Panc1 (cell line): ENCODE data around the gene AOAH. TPM values are rescaled to one million over a fixed set of nuclear protein-coding genes. Genes with fewer than 3 reads are reported as not detected.
A peak's percentile ranks its signal among the peaks of the same experiment; 100 is the strongest.

Source experiments
- ATAC-seq: fragments of 200-7000 bp; cut with Tn5 transposase; 2 replicates; pipeline ENCODE4 v1.9.1; 2020; ENCODE audit warnings: mild to moderate bottlenecking, moderate library complexity
- BruUV-seq: library from RNA; stranded (reverse); fragments of 400-500 nt; replicated peaks from 2 replicates; lab custom pipeline; 2021; lab: Mats Ljungman, UMichigan
- CTCF ChIA-PET: fragments of 300-600 bp; sonication (Branson Sonifier 250); formaldehyde crosslinking; loops from one replicate; lab custom pipeline; 2022; ENCODE audit warnings: antibody characterized with exemption; lab: Charles Lee
- POLR2A ChIA-PET: fragments of 300-600 bp; sonication (Branson Sonifier 250); formaldehyde crosslinking; loops from one replicate; lab custom pipeline; 2022; ENCODE audit warnings: antibody characterized with exemption; lab: Charles Lee
- DNase-seq: peaks from one replicate; pipeline ENCODE4 v3.0.0-alpha.2; 2010; ENCODE audit warnings: low read depth, low spot score
- H3K27ac ChIP-seq: 2 replicates; pipeline ENCODE4 v1.5.1; 2011; ENCODE audit warnings: mild to moderate bottlenecking, low read length, inconsistent platforms
- H3K27me3 ChIP-seq: fragments of 200-500 bp; sonication (Bioruptor generic); 2 replicates; pipeline ENCODE4 v1.6.0; 2014; ENCODE audit warnings: low read length, inconsistent platforms; ENCODE audit not compliant: control insufficient read depth, insufficient read depth
- H3K36me3 ChIP-seq: fragments of 200-500 bp; sonication (Bioruptor generic); 2 replicates; pipeline ENCODE4 v1.5.1; 2014; ENCODE audit warnings: inconsistent platforms, mild to moderate bottlenecking, low read length, moderate library complexity; ENCODE audit not compliant: control insufficient read depth, insufficient read depth
- H3K4me1 ChIP-seq: 2 replicates; pipeline ENCODE4 v1.5.1; 2011; ENCODE audit warnings: inconsistent platforms, mild to moderate bottlenecking, low read length, moderate library complexity; ENCODE audit not compliant: control insufficient read depth, insufficient read depth
- H3K4me3 ChIP-seq, 2 experiments: 2 replicates each; pipeline ENCODE4 v1.5.1; 2011 to 2012; ENCODE audit warnings: low read depth in 2 of 2, low read length in 2 of 2, mild to moderate bottlenecking in 2 of 2, inconsistent platforms in 1 of 2, moderate library complexity in 1 of 2
- H3K9me3 ChIP-seq: fragments of 200-500 bp; sonication (Bioruptor generic); 2 replicates; pipeline ENCODE4 v1.5.1; 2014; ENCODE audit warnings: low read depth, mild to moderate bottlenecking, inconsistent platforms, low read length, moderate library complexity; ENCODE audit not compliant: control insufficient read depth, insufficient read depth
- CTCF ChIP-seq: fragments of 450-650 bp; IDR thresholded peaks from 2 replicates; pipeline ENCODE4 v1.5.1; 2017; ENCODE audit warnings: mild to moderate bottlenecking
- POLR2AphosphoS5 ChIP-seq: IDR thresholded peaks from 2 replicates; pipeline ENCODE4 v1.6.1; 2012; ENCODE audit warnings: mild to moderate bottlenecking, low read depth, low read length, moderate library complexity
- REST ChIP-seq, 2 experiments: IDR thresholded peaks; 2 replicates each; pipeline ENCODE4 v1.6.1; 2011 to 2012; ENCODE audit warnings: low read depth in 2 of 2, control low read depth in 1 of 2, low read length in 1 of 2, mild to moderate bottlenecking in 1 of 2, moderate library complexity in 1 of 2; ENCODE audit not compliant: insufficient read depth in 1 of 2
- SIN3A ChIP-seq: IDR thresholded peaks from 2 replicates; pipeline ENCODE4 v1.6.1; 2012; ENCODE audit warnings: low read depth, mild to moderate bottlenecking, low read length, moderate library complexity, borderline replicate concordance; ENCODE audit not compliant: insufficient read depth
- TCF7L2 ChIP-seq: IDR thresholded peaks from 2 replicates; pipeline ENCODE4 v1.6.1; 2011; ENCODE audit warnings: mild to moderate bottlenecking, low read depth, low read length, inconsistent platforms
- in situ Hi-C: cut with HindIII; loops from 2 replicates; pipeline ENCODE4 v1.10.0; 2016; ENCODE audit warnings: low sequenced_read_pairs, low pct_unique_long_range_greater_than_20kb
- intact Hi-C: fragments of 100-400 bp; cut with micrococcal nuclease; formaldehyde crosslinking; loops from one replicate; pipeline ENCODE4 v1.10.0; 2022; ENCODE audit not compliant: unreplicated experiment
- total RNA-seq: library from RNA; stranded (reverse); gene quantifications from one replicate; pipeline ENCODE4 v1.2.1, GENCODE V29; 2021; ENCODE audit not compliant: unreplicated experiment

Gene AOAH
- total RNA-seq, 1 experiment from 2014 or later = 0.31 TPM

- Histone ChIP-seq H3K27me3 (no peaks in the 10 kb centered on the region), H3K27ac (no peak overlapping the region), H3K4me1 (no peaks in the 10 kb centered on the region), H3K9me3 (peaks cover 4% of the 10 kb centered on the region; the same call in 1 of the 2 replicates), H3K4me3 (no peak overlapping the region), H3K36me3 (no peaks in the 10 kb centered on the region)
- ChIA-PET POLR2A (no interaction called here), CTCF (no interaction called here)
- intact Hi-C loops = no loop called here
- no peak for DNase-seq
- ATAC-seq = no peak
- TF ChIP-seq TCF7L2 (no peak), CTCF (no peak), POLR2AphosphoS5 (no peak), REST (IDR thresholded peaks at IDR 0.05; ENCODE audit: insufficient read depth in 1 of 2, low read depth in 2 of 2, low read length in 1 of 2) (no peak), SIN3A (no peak)
- in situ Hi-C loops = no loop called here
- no TSS peak for BruUV-seq
These were observed 14.0 kb downstream of the AOAH start for GRCh38 chr7:36710186-36710791.

GRCh38 chr7:36708767-36709166, 15.5 kb downstream of the AOAH start:
- intact Hi-C loops = no loop called here
- no peak for ATAC-seq

More at GRCh38 chr7:36708767-36709166, 15.5 kb downstream of the AOAH start:
- Histone ChIP-seq H3K27me3 (no peaks in the 10 kb centered on the region), H3K36me3 (no peaks in the 10 kb centered on the region), H3K9me3 (peaks cover 4% of the 10 kb centered on the region; the same call in 1 of the 2 replicates), H3K4me3 (no peak overlapping the region), H3K27ac (peak overlapping the region; percentile 21), H3K4me1 (no peaks in the 10 kb centered on the region)
- POLR2A ChIA-PET = interaction anchor here (0.5 kb wide), 1 partner anchor 192 kb away, joined by 5 read pairs; no protein-coding TSS in a partner anchor
- BruUV-seq = no TSS peak
- CTCF ChIA-PET = no interaction called here
- no peak for TF ChIP-seq REST (IDR thresholded peaks at IDR 0.05; ENCODE audit: insufficient read depth in 1 of 2, low read depth in 2 of 2, low read length in 1 of 2)
- TF ChIP-seq CTCF = no peak
- no peak for TF ChIP-seq POLR2AphosphoS5
- no peak for TF ChIP-seq SIN3A
- in situ Hi-C loops = no loop called here
- no peak for DNase-seq
